GM12891 (cell line): ENCODE data around the gene STARD13.

ENCODE experiments used
- POLR2A ChIP-seq: IDR thresholded peaks from 2 replicates; pipeline ENCODE4 v1.6.1; 2011; ENCODE audit warnings: low read depth, low read length, control low read depth
- POU2F2 ChIP-seq: IDR thresholded peaks from 2 replicates; pipeline ENCODE4 v1.6.1; 2011; ENCODE audit warnings: low read depth, mild to moderate bottlenecking, control low read depth, low read length, moderate library complexity
- TAF1 ChIP-seq: IDR thresholded peaks from 2 replicates; pipeline ENCODE4 v1.6.1; 2011; ENCODE audit warnings: low read depth, low read length, control low read depth

DNA sequence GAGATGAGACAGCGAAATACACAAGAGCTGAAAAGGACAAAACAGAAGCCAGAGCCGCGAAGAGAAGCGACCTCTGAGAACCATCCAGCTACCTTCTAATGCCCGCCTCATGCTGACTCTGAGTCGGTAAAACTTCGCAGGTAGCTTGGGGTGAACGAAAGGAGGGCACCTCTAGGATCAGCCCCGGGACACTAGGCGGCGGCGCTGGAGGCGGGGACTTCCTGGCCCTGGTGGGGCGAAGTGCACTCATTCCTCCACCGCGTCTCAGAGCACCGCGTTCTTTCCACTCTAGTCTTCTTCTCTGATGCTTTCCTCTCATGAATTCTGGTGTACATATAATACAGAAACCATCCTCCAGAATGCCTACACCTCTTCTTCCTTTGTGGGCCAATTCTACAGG, 219.2 kb downstream of the STARD13 start:
- TF ChIP-seq POLR2A, result no peak
- TF ChIP-seq TAF1, result no peak
- TF ChIP-seq POU2F2, result no peak
